Thoracic aorta (tissue), 2 donors: ENCODE measurements around the gene SH3RF2. TPM values are rescaled to one million over a fixed set of nuclear protein-coding genes. Genes with fewer than 3 reads are reported as not detected.

Source experiments
- ATAC-seq: fragments of 150-250 bp; one replicate; pipeline ENCODE4 v1.8.0; 2017; ENCODE audit warnings: low read depth; ENCODE audit not compliant: insufficient number of reproducible peaks, low FRiP score
- DNase-seq: peaks from one replicate; pipeline ENCODE4 v3.0.0-alpha.2; 2020; ENCODE audit warnings: low spot score
- H3K27ac ChIP-seq, 2 donors: fragments of 200-600 bp; sonication (generic); 1 replicate in 1 of 2; 2 replicates in 1 of 2; pipeline ENCODE4 v1.5.1; 2016; ENCODE audit warnings: mild to moderate bottlenecking in 2 of 2, moderate library complexity in 2 of 2
- H3K27me3 ChIP-seq: fragments of 200-600 bp; sonication (generic); replicated peaks from 2 replicates; pipeline ENCODE4 v1.6.0; 2016; ENCODE audit warnings: mild to moderate bottlenecking; ENCODE audit not compliant: insufficient read depth
- H3K36me3 ChIP-seq: fragments of 200-600 bp; sonication (generic); one replicate; pipeline ENCODE4 v1.5.1; 2016
- H3K4me1 ChIP-seq, 2 donors: fragments of 200-600 bp; sonication (generic); 1 replicate in 1 of 2; 2 replicates in 1 of 2; pipeline versions ENCODE4 v1.5.1 to v1.6.0; 2016; ENCODE audit warnings: low read depth in 2 of 2, mild to moderate bottlenecking in 1 of 2; ENCODE audit not compliant: control insufficient read depth in 1 of 2
- H3K4me3 ChIP-seq: fragments of 200-600 bp; sonication (generic); 2 replicates; pipeline ENCODE4 v1.5.1; 2016; ENCODE audit warnings: mild to moderate bottlenecking
- H3K9me3 ChIP-seq: fragments of 200-600 bp; sonication (generic); 2 replicates; pipeline ENCODE4 v1.5.1; 2016
- CTCF ChIP-seq: fragments of 200-600 bp; sonication (generic); IDR thresholded peaks from one replicate; pipeline ENCODE4 v1.5.1; 2019; ENCODE audit warnings: antibody characterized with exemption
- total RNA-seq, 2 donors: library from RNA; depleted of rRNA; stranded (reverse); fragments of >200 nt; gene quantifications; one replicate each; pipeline versions ENCODE4 v1.1.0 to v1.2.3, GENCODE V29; 2016

The SH3RF2 gene
- total RNA-seq, 2 donors from 2014 or later, result 8.1 to 16.4 TPM

- no peak for ATAC-seq
Measured at GRCh38 chr5:145938776-145939539, 2.6 kb downstream of the SH3RF2 start.

GRCh38 chr5:145939540-145940065, 3.2 kb downstream of the SH3RF2 start:
- Histone ChIP-seq H3K9me3 (no peaks in the 10 kb centered on the region), H3K27me3 (no peaks in the 10 kb centered on the region), H3K4me1 (peaks cover 3 to 73% of the 10 kb centered on the region in 2 donors), H3K36me3 (no peaks in the 10 kb centered on the region), H3K27ac (no peak overlapping the region), H3K4me3 (no peak overlapping the region)
- ATAC-seq (no peak), DNase-seq (no peak)
- TF ChIP-seq CTCF, result no peak

More at GRCh38 chr5:145938776-145939539, 2.6 kb downstream of the SH3RF2 start:
- no peak for TF ChIP-seq CTCF
- Histone ChIP-seq H3K4me3 (peak overlapping the region; percentile 70), H3K27me3 (no peaks in the 10 kb centered on the region), H3K4me1 (peaks cover 3 to 66% of the 10 kb centered on the region in 2 donors), H3K36me3 (no peaks in the 10 kb centered on the region), H3K27ac (no peak overlapping the region), H3K9me3 (no peaks in the 10 kb centered on the region)
- DNase-seq, result no peak

GRCh38 chr5:145941096-145941447, 4.7 kb downstream of the SH3RF2 start:
- no peak for ATAC-seq
- Histone ChIP-seq H3K4me3 (no peak overlapping the region), H3K27ac (no peak overlapping the region), H3K9me3 (no peaks in the 10 kb centered on the region), H3K36me3 (no peaks in the 10 kb centered on the region), H3K4me1 (peaks cover 0 to 76% of the 10 kb centered on the region in 2 donors), H3K27me3 (no peaks in the 10 kb centered on the region)
- DNase-seq, result no peak
- TF ChIP-seq CTCF, result no peak

- Histone ChIP-seq H3K27ac (no peak overlapping the region), H3K36me3 (no peaks in the 10 kb centered on the region), H3K27me3 (no peaks in the 10 kb centered on the region), H3K4me3 (no peak overlapping the region), H3K4me1 (peaks cover 0 to 78% of the 10 kb centered on the region in 2 donors), H3K9me3 (no peaks in the 10 kb centered on the region)
- no peak for TF ChIP-seq CTCF
- ATAC-seq, result no peak
- no peak for DNase-seq
Measured at GRCh38 chr5:145941448-145942130, 5.2 kb downstream of the SH3RF2 start.

GRCh38 chr5:145942201-145942600, 5.8 kb downstream of the SH3RF2 start:
- Histone ChIP-seq H3K36me3 (no peaks in the 10 kb centered on the region), H3K4me1 (peaks cover 0 to 73% of the 10 kb centered on the region in 2 donors), H3K27me3 (no peaks in the 10 kb centered on the region), H3K4me3 (no peak overlapping the region), H3K27ac (no peak overlapping the region), H3K9me3 (no peaks in the 10 kb centered on the region)
- no peak for DNase-seq
- ATAC-seq, result no peak
- TF ChIP-seq CTCF, result no peak
